HepG2 (cell line): ENCODE data around the gene SLC25A1. TPM values are rescaled to one million over a fixed set of nuclear protein-coding genes. Genes with fewer than 3 reads are reported as not detected.

Experiments
- ATAC-seq: fragments of 200-7000 bp; cut with Tn5 transposase; 3 replicates; pipeline ENCODE4 v1.9.1; 2020; ENCODE audit warnings: mild to moderate bottlenecking, moderate library complexity
- BruUV-seq: library from RNA; stranded (reverse); fragments of 400-500 nt; replicated peaks from 2 replicates; lab custom pipeline; 2021; lab: Mats Ljungman, UMichigan
- CTCF ChIA-PET: fragments of 300-600 bp; formaldehyde crosslinking; extraction: SDS; loops from one replicate; lab custom pipeline; 2021; ENCODE audit warnings: low total read pairs, inconsistent platforms, low intra/inter-chr PET ratio; lab: Yijun Ruan, JAX
- POLR2A ChIA-PET: fragments of 350-600 bp; sonication (Branson Sonifier 250); formaldehyde crosslinking; loops from one replicate; lab custom pipeline; 2020; ENCODE audit warnings: antibody characterized with exemption, inconsistent platforms; lab: Yijun Ruan, JAX
- DNase-seq: peaks from one replicate; pipeline ENCODE4 v3.0.0-alpha.2; 2015; ENCODE audit warnings: low spot score
- FAIRE-seq: peaks from 3 replicates; lab custom pipeline; 2011; peaks lifted over from hg19 to GRCh38; lab: Jason Lieb, UNC
- H2AFZ ChIP-seq: one replicate; pipeline ENCODE4 v1.6.1; 2011; ENCODE audit warnings: low read length, inconsistent platforms
- H3K27ac ChIP-seq: fragments of 300-600 bp; 3 replicates; pipeline ENCODE4 v1.8.0; 2011; ENCODE audit warnings: mixed run types, mild to moderate bottlenecking, mixed read lengths, low read length, inconsistent platforms; ENCODE audit not compliant: insufficient read depth; ENCODE audit errors: extremely low read length
- H3K27me3 ChIP-seq, 2 experiments: fragments of 200-600 bp in 1 of 2; 2 replicates in 1 of 2; 3 replicates in 1 of 2; pipeline versions ENCODE4 v1.6.0 to v1.8.0; 2011; ENCODE audit warnings: low read length in 2 of 2, mild to moderate bottlenecking in 2 of 2, moderate library complexity in 2 of 2, inconsistent platforms in 1 of 2; ENCODE audit not compliant: insufficient read depth in 2 of 2, control insufficient read depth in 1 of 2
- H3K36me3 ChIP-seq, 2 experiments: fragments of 200-600 bp in 1 of 2; replicated peaks in 1 of 2; 2 replicates in 1 of 2; 3 replicates in 1 of 2; pipeline versions ENCODE4 v1.5.1 to v1.8.0; 2011; ENCODE audit warnings: low read length in 2 of 2, inconsistent platforms in 1 of 2; ENCODE audit not compliant: insufficient read depth in 2 of 2, control insufficient read depth in 1 of 2
- H3K4me1 ChIP-seq: 2 replicates; pipeline ENCODE4 v1.5.1; 2012; ENCODE audit warnings: low read length, inconsistent platforms; ENCODE audit not compliant: insufficient read depth
- H3K4me2 ChIP-seq: 2 replicates; pipeline ENCODE4 v1.6.0; 2011; ENCODE audit warnings: low read depth, low read length, inconsistent platforms
- H3K4me3 ChIP-seq, 3 experiments: fragments of 200-600 bp in 1 of 3; sonication (generic), shearing (Covaris generic) in 1 of 3; replicated peaks in 1 of 3; 2 replicates each; pipeline ENCODE4 v1.5.1; 2011 to 2016; ENCODE audit warnings: low read length in 3 of 3, inconsistent platforms in 2 of 3, low read depth in 2 of 3, mild to moderate bottlenecking in 2 of 3, control low read depth in 1 of 3, mixed read lengths in 1 of 3; ENCODE audit not compliant: insufficient read depth in 1 of 3
- H3K79me2 ChIP-seq: one replicate; pipeline ENCODE4 v1.6.1; 2011; ENCODE audit warnings: low read length, inconsistent platforms; ENCODE audit not compliant: insufficient read depth
- H3K9ac ChIP-seq: 2 replicates; pipeline ENCODE4 v1.6.0; 2011; ENCODE audit warnings: mild to moderate bottlenecking, low read depth, low read length, inconsistent platforms; ENCODE audit not compliant: insufficient read depth
- H3K9me3 ChIP-seq: 2 replicates; pipeline ENCODE4 v1.5.1; 2012; ENCODE audit warnings: mild to moderate bottlenecking, low read length
- H4K20me1 ChIP-seq: 2 replicates; pipeline ENCODE4 v1.6.0; 2011; ENCODE audit warnings: inconsistent platforms, mild to moderate bottlenecking, low read length, moderate library complexity; ENCODE audit not compliant: insufficient read depth
- GABPB1 ChIP-seq: IDR thresholded peaks from 2 replicates; pipeline ENCODE4 v1.6.1; 2016; ENCODE audit warnings: mild to moderate bottlenecking, missing genetic modification reagents, moderate library complexity, missing compliant biosample characterization
- GTF3A ChIP-seq: sonication (generic); formaldehyde crosslinking; conservative IDR thresholded peaks from 2 replicates; pipeline ENCODE4 v1.4.0; 2020; ENCODE audit warnings: mild to moderate bottlenecking, missing genetic modification reagents
- MYNN ChIP-seq: sonication (generic); formaldehyde crosslinking; IDR thresholded peaks from 2 replicates; pipeline ENCODE4 v1.4.0; 2020; ENCODE audit warnings: mild to moderate bottlenecking, low read depth, missing genetic modification reagents
- SMYD3 ChIP-seq: sonication (generic); formaldehyde crosslinking; IDR thresholded peaks from 2 replicates; pipeline ENCODE4 v1.8.1; 2023; ENCODE audit warnings: mild to moderate bottlenecking, missing genetic modification reagents
- ZBTB1 ChIP-seq: sonication (generic); formaldehyde crosslinking; IDR thresholded peaks from 2 replicates; pipeline ENCODE4 v1.4.0; 2020; ENCODE audit warnings: missing genetic modification reagents, borderline replicate concordance
- ZNF10 ChIP-seq: sonication (generic); formaldehyde crosslinking; IDR thresholded peaks from 2 replicates; pipeline ENCODE4 v1.4.0; 2020; ENCODE audit warnings: mild to moderate bottlenecking, low read depth, missing genetic modification reagents, borderline replicate concordance
- WGBS: methylation state at CpG from one replicate; pipeline ENCODE4 v1.1.6; 2017; ENCODE audit warnings: low lambda C conversion rate; 5-methylcytosine and 5-hydroxymethylcytosine counted together
- in situ Hi-C: cut with HindIII; loops from 2 replicates; pipeline ENCODE4 v1.10.0; 2017; ENCODE audit warnings: low pct_unique_long_range_greater_than_20kb; ENCODE audit not compliant: extremely low pct_ligation_motif_present
- intact Hi-C: fragments of 100-400 bp; cut with micrococcal nuclease; formaldehyde crosslinking; loops from one replicate; pipeline ENCODE4 v1.10.0; 2022; ENCODE audit not compliant: unreplicated experiment
- polyA plus RNA-seq, 8 experiments: library from polyadenylated mRNA; depleted of rRNA in 3 of 8; stranded (reverse) in 7 of 8; unstranded in 1 of 8; fragments of >200 nt; fragmentation: Illumina TruSeq in 4 of 8; extraction: Trizol in 4 of 8; gene quantifications; 2 replicates each; pipeline versions ENCODE4 v1.2.1 to v1.2.3, GENCODE V29; 2011 to 2016; ENCODE audit warnings: low read depth in 4 of 8, missing spikeins in 1 of 8, mixed read lengths in 1 of 8; ENCODE audit not compliant: insufficient read depth in 1 of 8
- total RNA-seq, 5 experiments: library from RNA; depleted of rRNA; stranded (reverse); fragments of >200 nt; fragmentation: Illumina TruSeq; extraction: Trizol; gene quantifications; 2 replicates each; pipeline ENCODE4 v1.2.3, GENCODE V29; 2016; ENCODE audit warnings: low read depth in 1 of 5
- TF ChIP-seq, protein P1 (sequence below): IDR thresholded peaks from 2 replicates; pipeline ENCODE4 v1.4.0; 2020; ENCODE audit warnings: mild to moderate bottlenecking, missing genetic modification reagents
- TF ChIP-seq, protein P2 (sequence below): sonication (generic); formaldehyde crosslinking; conservative IDR thresholded peaks from 2 replicates; pipeline ENCODE4 v1.5.0; 2020; ENCODE audit warnings: missing genetic modification reagents
- TF ChIP-seq, protein P3 (sequence below): sonication (generic); formaldehyde crosslinking; IDR thresholded peaks from 2 replicates; pipeline ENCODE4 v1.8.0; 2022; ENCODE audit warnings: mild to moderate bottlenecking, missing genetic modification reagents, borderline replicate concordance

SLC25A1 gene
- total and polyA plus RNA-seq, 2 of the 13 experiments (the other 11 are each of a cell fraction or from before 2014, with no cell fraction given) = 49.4 to 161 TPM

DNA sequence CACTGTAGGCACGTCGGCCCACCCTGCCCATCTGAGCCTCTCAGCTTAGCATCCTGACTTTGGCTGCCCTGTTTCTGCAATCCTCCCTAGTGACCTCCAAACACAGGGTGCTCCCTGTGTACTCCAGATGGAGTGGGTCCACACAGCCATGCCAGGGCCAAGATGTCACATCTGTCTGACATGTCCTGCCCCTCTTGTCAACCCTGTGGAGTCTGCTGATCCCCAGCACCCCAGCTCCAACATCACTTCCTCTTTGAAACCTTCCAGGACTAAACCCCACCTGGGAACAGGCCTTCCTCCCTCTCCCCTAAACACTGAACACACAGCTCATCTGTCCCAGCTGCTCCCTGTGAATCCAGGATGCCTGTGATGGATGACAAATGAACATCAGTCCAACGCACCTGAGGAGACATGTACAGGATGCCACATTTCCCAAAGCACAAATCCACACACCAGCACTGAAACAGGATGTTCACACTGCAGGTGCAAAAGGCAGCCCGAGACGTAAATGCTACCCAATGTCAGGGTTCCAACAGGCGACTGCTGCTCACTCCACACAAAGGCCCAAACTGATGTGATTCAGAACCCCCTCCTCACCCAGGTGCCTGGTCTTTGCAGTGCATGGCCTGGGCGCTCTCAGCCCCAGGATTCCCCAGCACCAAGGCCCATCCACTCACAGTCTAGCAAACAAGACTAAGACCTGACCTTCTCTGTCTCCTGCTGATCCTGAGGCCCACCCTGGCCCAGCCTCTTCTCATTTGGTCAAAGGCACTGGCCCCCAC, 49.4 kb downstream of the SLC25A1 start (continued):
- no peak for TF ChIP-seq GTF3A (CRISPR knock-in tag)

DNA sequence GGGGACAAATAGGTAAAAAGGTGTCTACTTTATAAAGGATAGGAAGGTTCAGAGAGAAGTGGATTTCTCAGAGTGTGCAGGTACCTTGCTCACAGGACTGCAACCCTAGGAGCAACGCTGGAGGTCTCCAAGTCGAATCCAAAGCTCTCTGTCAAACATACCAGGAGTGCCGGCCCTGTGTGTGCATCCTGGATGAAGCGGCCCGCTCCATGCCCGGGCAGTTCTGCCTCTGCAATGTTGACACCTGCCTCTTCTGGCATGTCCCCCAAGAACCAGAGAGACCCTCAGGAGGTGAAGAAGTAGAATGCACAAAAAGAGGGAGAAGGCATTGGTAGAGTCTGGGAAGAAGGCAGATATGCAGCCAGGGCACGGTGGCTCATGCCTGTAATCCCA, 50.5 kb downstream of the SLC25A1 start:
- no TSS peak for BruUV-seq
- WGBS = 49% methylated on average over 7 of the region's 7 CpGs
- TF ChIP-seq, protein P1, sequence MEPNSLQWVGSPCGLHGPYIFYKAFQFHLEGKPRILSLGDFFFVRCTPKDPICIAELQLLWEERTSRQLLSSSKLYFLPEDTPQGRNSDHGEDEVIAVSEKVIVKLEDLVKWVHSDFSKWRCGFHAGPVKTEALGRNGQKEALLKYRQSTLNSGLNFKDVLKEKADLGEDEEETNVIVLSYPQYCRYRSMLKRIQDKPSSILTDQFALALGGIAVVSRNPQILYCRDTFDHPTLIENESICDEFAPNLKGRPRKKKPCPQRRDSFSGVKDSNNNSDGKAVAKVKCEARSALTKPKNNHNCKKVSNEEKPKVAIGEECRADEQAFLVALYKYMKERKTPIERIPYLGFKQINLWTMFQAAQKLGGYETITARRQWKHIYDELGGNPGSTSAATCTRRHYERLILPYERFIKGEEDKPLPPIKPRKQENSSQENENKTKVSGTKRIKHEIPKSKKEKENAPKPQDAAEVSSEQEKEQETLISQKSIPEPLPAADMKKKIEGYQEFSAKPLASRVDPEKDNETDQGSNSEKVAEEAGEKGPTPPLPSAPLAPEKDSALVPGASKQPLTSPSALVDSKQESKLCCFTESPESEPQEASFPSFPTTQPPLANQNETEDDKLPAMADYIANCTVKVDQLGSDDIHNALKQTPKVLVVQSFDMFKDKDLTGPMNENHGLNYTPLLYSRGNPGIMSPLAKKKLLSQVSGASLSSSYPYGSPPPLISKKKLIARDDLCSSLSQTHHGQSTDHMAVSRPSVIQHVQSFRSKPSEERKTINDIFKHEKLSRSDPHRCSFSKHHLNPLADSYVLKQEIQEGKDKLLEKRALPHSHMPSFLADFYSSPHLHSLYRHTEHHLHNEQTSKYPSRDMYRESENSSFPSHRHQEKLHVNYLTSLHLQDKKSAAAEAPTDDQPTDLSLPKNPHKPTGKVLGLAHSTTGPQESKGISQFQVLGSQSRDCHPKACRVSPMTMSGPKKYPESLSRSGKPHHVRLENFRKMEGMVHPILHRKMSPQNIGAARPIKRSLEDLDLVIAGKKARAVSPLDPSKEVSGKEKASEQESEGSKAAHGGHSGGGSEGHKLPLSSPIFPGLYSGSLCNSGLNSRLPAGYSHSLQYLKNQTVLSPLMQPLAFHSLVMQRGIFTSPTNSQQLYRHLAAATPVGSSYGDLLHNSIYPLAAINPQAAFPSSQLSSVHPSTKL (CRISPR knock-in tag) = no peak
- TF ChIP-seq MYNN (CRISPR knock-in tag) (no peak), ZBTB1 (no peak), SMYD3 (no peak), GABPB1 (CRISPR knock-in tag) (no peak), ZNF10 (CRISPR knock-in tag) (no peak)
- TF ChIP-seq, protein P2, sequence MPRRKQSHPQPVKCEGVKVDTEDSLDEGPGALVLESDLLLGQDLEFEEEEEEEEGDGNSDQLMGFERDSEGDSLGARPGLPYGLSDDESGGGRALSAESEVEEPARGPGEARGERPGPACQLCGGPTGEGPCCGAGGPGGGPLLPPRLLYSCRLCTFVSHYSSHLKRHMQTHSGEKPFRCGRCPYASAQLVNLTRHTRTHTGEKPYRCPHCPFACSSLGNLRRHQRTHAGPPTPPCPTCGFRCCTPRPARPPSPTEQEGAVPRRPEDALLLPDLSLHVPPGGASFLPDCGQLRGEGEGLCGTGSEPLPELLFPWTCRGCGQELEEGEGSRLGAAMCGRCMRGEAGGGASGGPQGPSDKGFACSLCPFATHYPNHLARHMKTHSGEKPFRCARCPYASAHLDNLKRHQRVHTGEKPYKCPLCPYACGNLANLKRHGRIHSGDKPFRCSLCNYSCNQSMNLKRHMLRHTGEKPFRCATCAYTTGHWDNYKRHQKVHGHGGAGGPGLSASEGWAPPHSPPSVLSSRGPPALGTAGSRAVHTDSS (CRISPR knock-in tag) = no peak
- TF ChIP-seq, protein P3, sequence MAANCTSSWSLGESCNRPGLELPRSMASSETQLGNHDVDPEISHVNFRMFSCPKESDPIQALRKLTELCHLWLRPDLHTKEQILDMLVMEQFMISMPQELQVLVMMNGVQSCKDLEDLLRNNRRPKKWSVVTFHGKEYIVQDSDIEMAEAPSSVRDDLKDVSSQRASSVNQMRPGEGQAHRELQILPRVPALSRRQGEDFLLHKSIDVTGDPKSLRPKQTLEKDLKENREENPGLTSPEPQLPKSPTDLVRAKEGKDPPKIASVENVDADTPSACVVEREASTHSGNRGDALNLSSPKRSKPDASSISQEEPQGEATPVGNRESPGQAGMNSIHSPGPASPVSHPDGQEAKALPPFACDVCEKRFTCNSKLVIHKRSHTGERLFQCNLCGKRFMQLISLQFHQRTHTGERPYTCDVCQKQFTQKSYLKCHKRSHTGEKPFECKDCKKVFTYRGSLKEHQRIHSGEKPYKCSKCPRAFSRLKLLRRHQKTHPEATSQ (CRISPR knock-in tag) = no peak

More for the DNA sequence above, 50.5 kb downstream of the SLC25A1 start:
- no peak overlapping the region for H3K4me3 ChIP-seq
- no peaks in the 10 kb centered on the region for H3K79me2 ChIP-seq
- peaks cover 32% of the 10 kb centered on the region for H3K4me1 ChIP-seq
- in situ Hi-C loops = no loop called here
- H4K20me1 ChIP-seq = no peaks in the 10 kb centered on the region
- no peak overlapping the region for H2AFZ ChIP-seq
- ATAC-seq (no peak), FAIRE-seq (no peak), DNase-seq (no peak)
- CTCF ChIA-PET = no interaction called here
- peaks cover 3 to 46% of the 10 kb centered on the region in 2 experiments; a peak in 4 of 5 replicates for H3K27me3 ChIP-seq
- no peaks in the 10 kb centered on the region for H3K36me3 ChIP-seq
- no peak overlapping the region for H3K27ac ChIP-seq
- H3K4me2 ChIP-seq = no peak overlapping the region
- POLR2A ChIA-PET = no interaction called here
- H3K9ac ChIP-seq = no peak overlapping the region
- intact Hi-C loops = no loop called here
- H3K9me3 ChIP-seq = no peaks in the 10 kb centered on the region
